Uterus (tissue), 4 donors: ENCODE data around the gene CACNA1F. TPM values are rescaled to one million over a fixed set of nuclear protein-coding genes. Genes with fewer than 3 reads are reported as not detected.

Experiments
- DNase-seq, 2 donors: peaks; one replicate each; pipeline ENCODE4 v3.0.0-alpha.2; 2019 to 2020
- H3K27ac ChIP-seq, 2 donors: fragments of 200-600 bp; sonication (generic); 1 replicate in 1 of 2; 2 replicates in 1 of 2; pipeline ENCODE4 v1.5.1; 2016 to 2018
- H3K27me3 ChIP-seq, 2 donors: fragments of 200-600 bp; sonication (generic); one replicate each; pipeline ENCODE4 v1.5.1; 2018 to 2019; ENCODE audit warnings: control low read depth in 1 of 2
- H3K36me3 ChIP-seq, 2 donors: fragments of 200-600 bp; sonication (generic); one replicate each; pipeline ENCODE4 v1.5.1; 2019; ENCODE audit warnings: control low read depth in 1 of 2
- H3K4me1 ChIP-seq, 2 donors: fragments of 200-600 bp; sonication (generic); one replicate each; pipeline ENCODE4 v1.5.1; 2018 to 2019; ENCODE audit warnings: control low read depth in 1 of 2
- H3K4me3 ChIP-seq, 2 donors: fragments of 200-600 bp; sonication (generic); 1 replicate in 1 of 2; 2 replicates in 1 of 2; pipeline ENCODE4 v1.5.1; 2018 to 2019; ENCODE audit warnings: mild to moderate bottlenecking in 1 of 2
- H3K9me3 ChIP-seq, 2 donors: fragments of 200-600 bp; sonication (generic); one replicate each; pipeline ENCODE4 v1.5.1; 2019; ENCODE audit warnings: control low read depth in 1 of 2
- POLR2A ChIP-seq, 2 donors: fragments of 450-650 bp; IDR thresholded peaks; one replicate each; pipeline ENCODE4 v1.6.1; 2016; ENCODE audit warnings: antibody characterized with exemption in 2 of 2, mild to moderate bottlenecking in 1 of 2, moderate library complexity in 1 of 2
- intact Hi-C: fragments of 100-400 bp; cut with DNase I; formaldehyde crosslinking; loops from one replicate; pipeline ENCODE4 v1.15.1; 2023; ENCODE audit warnings: low total_unique reads
- total RNA-seq, 4 donors: library from RNA; depleted of rRNA in 3 of 4; stranded (reverse); fragments of >200 nt in 3 of 4; gene quantifications; one replicate each; pipeline versions ENCODE4 v1.1.0 to v1.2.4, GENCODE V29; 2014 to 2023
- TF ChIP-seq, protein P1 (sequence below), 4 experiments: fragments of 200-600 bp in 2 of 4; fragments of 450-650 bp in 2 of 4; sonication (generic) in 2 of 4; IDR thresholded peaks; one replicate each; pipeline ENCODE4 v1.5.1; 2016 to 2019; ENCODE audit warnings: antibody characterized with exemption in 4 of 4, mild to moderate bottlenecking in 2 of 4, moderate library complexity in 1 of 4
- donor health status: DM: yes; HTN: yes; CAD: no.

CACNA1F gene
- total RNA-seq, 4 donors from 2014 or later = 0.07 to 0.98 TPM; not detected in 2

DNA sequence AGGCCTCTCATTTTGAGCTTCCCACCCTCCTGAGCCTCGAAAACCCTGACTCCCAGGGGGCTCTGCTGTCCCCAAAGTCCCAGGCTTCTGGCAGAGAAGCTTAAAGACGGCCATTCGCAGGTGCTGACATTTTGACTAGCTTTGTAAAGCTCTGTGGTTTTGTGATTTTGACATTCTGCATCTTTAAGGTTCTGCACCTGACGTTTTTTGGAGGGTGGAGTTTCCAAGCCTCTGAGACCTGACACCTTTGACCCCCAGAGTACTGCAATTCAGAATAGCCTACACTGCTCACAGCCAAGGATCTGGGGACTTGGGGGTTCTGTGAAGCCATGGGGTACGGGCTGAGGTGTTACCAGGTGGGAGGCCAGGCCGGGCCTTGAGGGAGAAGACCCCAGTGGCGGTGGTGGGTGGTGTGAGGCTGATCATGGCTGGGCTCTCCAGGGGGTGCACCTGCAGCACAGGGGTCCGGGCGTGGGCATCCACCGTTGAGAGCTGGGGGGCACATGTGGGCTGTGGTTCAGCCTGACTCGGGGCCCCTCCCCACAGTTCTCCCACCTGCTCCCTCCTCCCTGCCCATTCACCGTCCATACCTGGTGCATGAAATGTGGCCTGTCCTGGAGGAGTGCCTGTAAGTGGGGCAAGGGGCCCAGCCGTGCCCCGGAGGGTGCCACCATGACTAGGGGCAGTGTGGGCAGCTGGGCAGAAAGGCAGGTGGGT lies 24.1 kb upstream of the CACNA1F start:
- no peak for TF ChIP-seq POLR2A (IDR thresholded peaks at IDR 0.05)
- TF ChIP-seq, protein P1, sequence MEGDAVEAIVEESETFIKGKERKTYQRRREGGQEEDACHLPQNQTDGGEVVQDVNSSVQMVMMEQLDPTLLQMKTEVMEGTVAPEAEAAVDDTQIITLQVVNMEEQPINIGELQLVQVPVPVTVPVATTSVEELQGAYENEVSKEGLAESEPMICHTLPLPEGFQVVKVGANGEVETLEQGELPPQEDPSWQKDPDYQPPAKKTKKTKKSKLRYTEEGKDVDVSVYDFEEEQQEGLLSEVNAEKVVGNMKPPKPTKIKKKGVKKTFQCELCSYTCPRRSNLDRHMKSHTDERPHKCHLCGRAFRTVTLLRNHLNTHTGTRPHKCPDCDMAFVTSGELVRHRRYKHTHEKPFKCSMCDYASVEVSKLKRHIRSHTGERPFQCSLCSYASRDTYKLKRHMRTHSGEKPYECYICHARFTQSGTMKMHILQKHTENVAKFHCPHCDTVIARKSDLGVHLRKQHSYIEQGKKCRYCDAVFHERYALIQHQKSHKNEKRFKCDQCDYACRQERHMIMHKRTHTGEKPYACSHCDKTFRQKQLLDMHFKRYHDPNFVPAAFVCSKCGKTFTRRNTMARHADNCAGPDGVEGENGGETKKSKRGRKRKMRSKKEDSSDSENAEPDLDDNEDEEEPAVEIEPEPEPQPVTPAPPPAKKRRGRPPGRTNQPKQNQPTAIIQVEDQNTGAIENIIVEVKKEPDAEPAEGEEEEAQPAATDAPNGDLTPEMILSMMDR (IDR thresholded peaks at IDR 0.05) = no peak
- Histone ChIP-seq H3K27ac (no peak overlapping the region), H3K36me3 (no peaks in the 10 kb centered on the region), H3K27me3 (no peaks in the 10 kb centered on the region), H3K9me3 (no peaks in the 10 kb centered on the region), H3K4me1 (no peaks in the 10 kb centered on the region), H3K4me3 (no peak overlapping the region)
- intact Hi-C loops = no loop called here
- DNase-seq = no peak

DNA sequence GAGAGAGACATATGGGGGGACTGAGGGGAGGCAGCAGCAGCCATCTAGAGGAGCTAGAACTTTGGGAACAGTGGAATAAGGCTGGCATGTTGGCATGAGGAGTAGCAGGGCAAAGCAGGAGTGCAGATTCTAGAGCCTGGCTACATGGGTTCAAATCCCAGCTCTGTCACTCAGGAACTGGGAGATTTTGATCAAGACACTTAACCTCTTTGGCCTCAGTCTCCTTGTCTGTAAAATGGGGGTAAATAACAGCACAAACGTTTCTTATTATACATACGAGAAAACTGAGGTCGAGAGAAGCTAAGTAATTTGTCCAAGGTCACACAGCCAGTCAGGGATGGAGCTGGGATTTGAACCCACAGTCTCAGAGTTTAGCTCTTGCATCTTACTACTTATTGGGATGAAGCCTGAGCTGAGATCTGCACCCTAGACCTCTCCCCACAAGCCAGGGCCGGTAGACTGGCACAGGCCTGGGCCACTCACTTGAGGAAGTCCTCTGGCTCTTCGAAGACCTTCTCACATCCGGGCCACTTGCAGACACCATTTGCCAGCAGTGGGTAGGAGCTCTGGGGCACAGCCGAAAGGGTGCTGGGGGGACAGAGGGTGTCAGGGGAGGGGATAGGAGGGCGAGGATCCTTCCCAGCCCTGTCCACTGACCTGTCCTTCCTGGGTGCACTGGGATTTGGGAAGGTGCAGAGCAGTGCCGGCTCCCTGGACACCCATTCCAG lies 23.3 kb upstream of the CACNA1F start:
- H3K27ac ChIP-seq = no peak overlapping the region
- H3K4me3 ChIP-seq = no peak overlapping the region
- no peaks in the 10 kb centered on the region for H3K27me3 ChIP-seq
- TF ChIP-seq POLR2A (IDR thresholded peaks at IDR 0.05) = no peak
- TF ChIP-seq, protein P1 (IDR thresholded peaks at IDR 0.05) = no peak
- no peaks in the 10 kb centered on the region for H3K9me3 ChIP-seq
- no peaks in the 10 kb centered on the region for H3K36me3 ChIP-seq
- no peaks in the 10 kb centered on the region for H3K4me1 ChIP-seq
- intact Hi-C loops = no loop called here
- DNase-seq = no peak

DNA sequence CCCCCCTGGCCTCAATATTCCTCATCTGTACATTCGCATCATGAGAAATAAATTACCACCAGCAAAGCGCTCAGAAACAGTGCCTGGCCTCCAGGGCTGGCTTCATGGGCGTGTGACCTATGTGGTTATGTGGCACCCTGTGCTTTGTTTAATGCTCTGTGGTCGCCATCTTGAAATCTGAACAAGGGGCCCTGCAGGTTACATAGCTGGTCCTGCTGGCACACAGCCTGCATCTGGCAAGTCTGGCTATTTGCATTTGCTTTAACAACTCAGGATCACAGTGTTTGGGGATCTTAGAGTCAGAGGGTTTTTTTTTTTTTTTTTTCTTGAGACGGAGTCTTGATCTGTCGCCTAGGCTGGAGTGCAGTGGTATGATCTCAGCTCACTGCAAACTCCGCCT lies 21.5 kb upstream of the CACNA1F start:
- Histone ChIP-seq H3K4me3 (no peak overlapping the region), H3K36me3 (no peaks in the 10 kb centered on the region), H3K27me3 (no peaks in the 10 kb centered on the region), H3K9me3 (no peaks in the 10 kb centered on the region), H3K4me1 (no peaks in the 10 kb centered on the region), H3K27ac (no peak overlapping the region)
- DNase-seq = no peak
- intact Hi-C loops = no loop called here
- no peak for TF ChIP-seq POLR2A (IDR thresholded peaks at IDR 0.05)
- TF ChIP-seq, protein P1 (IDR thresholded peaks at IDR 0.05) = no peak

DNA sequence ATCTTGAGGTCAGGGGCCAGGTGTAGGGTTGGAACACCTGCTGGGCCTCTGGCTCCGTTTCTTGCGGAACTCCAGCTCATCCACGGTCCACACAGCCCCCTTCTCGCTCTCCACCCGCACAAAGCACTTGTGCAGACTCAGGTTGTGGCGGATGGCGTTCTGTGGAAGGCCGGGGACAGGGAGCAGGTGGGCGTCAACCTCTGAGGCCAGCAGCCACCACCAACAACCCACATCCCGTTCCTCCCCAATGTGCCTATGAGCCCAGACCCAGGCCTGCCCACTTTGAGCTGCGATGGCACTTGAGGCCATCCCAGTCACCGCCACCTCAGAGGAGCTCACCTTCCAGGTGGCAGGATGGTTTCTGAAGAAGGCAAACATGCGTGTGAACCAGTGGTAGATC lies 18.2 kb upstream of the CACNA1F start:
- Histone ChIP-seq H3K4me3 (no peak overlapping the region), H3K27me3 (no peaks in the 10 kb centered on the region), H3K9me3 (no peaks in the 10 kb centered on the region), H3K4me1 (no peaks in the 10 kb centered on the region), H3K36me3 (no peaks in the 10 kb centered on the region), H3K27ac (no peak overlapping the region)
- DNase-seq = no peak
- intact Hi-C loops = no loop called here
- TF ChIP-seq POLR2A (IDR thresholded peaks at IDR 0.05) = no peak
- TF ChIP-seq, protein P1 (IDR thresholded peaks at IDR 0.05) = no peak

DNA sequence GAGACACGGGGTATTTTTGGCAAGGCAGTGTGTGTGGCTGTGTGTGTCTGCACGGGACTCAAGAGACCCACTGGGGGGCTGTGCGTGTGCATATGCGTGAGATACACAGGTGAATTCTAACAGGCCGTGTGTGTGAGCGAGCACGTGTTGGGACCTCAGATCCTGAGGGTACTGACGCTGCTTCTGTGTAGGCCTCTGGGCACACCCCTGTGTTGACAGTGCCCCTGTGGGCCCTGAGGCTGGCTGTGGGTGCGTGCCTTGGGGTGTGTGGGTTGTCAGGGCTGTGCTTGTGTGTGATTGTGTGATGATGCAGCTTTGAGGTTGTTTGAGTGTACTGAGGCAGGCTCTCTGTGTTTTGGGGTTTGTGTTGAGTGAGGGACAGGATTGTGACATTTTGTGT lies 17.4 kb upstream of the CACNA1F start:
- Histone ChIP-seq H3K36me3 (no peaks in the 10 kb centered on the region), H3K9me3 (no peaks in the 10 kb centered on the region), H3K27ac (no peak overlapping the region), H3K4me1 (no peaks in the 10 kb centered on the region), H3K27me3 (no peaks in the 10 kb centered on the region), H3K4me3 (no peak overlapping the region)
- intact Hi-C loops = no loop called here
- DNase-seq = no peak
- TF ChIP-seq, protein P1 (IDR thresholded peaks at IDR 0.05) = no peak
- TF ChIP-seq POLR2A (IDR thresholded peaks at IDR 0.05) = no peak
